Mucosa of stomach (tissue), 1 donor: ENCODE data around the gene SPATA6L.
"Not testable (repeated sequence)": the region's sequence is repeated elsewhere in the genome, so short reads cannot be mapped to it uniquely, and the experiment has no call there.

Source experiments
- H3K27me3 ChIP-seq: one replicate; pipeline ENCODE4 v1.7.0; 2013; ENCODE audit warnings: mild to moderate bottlenecking, low read length; ENCODE audit not compliant: control insufficient read depth, insufficient read depth
- H3K36me3 ChIP-seq: one replicate; pipeline ENCODE4 v1.7.0; 2013; ENCODE audit warnings: low read length; ENCODE audit not compliant: control insufficient read depth, insufficient read depth
- H3K4me1 ChIP-seq: one replicate; pipeline ENCODE4 v1.7.0; 2013; ENCODE audit warnings: mild to moderate bottlenecking, low read length; ENCODE audit not compliant: control insufficient read depth, insufficient read depth
- H3K4me3 ChIP-seq: one replicate; pipeline ENCODE4 v1.7.0; 2013; ENCODE audit warnings: low read length
- H3K9ac ChIP-seq: one replicate; pipeline ENCODE4 v1.7.0; 2013; ENCODE audit warnings: mild to moderate bottlenecking, low read length, moderate library complexity
- H3K9me3 ChIP-seq: one replicate; pipeline ENCODE4 v1.7.0; 2013; ENCODE audit warnings: mild to moderate bottlenecking, low read length, moderate library complexity; ENCODE audit not compliant: control insufficient read depth
- donor health status: Pancreatic carcinoma.

Gene SPATA6L

DNA sequence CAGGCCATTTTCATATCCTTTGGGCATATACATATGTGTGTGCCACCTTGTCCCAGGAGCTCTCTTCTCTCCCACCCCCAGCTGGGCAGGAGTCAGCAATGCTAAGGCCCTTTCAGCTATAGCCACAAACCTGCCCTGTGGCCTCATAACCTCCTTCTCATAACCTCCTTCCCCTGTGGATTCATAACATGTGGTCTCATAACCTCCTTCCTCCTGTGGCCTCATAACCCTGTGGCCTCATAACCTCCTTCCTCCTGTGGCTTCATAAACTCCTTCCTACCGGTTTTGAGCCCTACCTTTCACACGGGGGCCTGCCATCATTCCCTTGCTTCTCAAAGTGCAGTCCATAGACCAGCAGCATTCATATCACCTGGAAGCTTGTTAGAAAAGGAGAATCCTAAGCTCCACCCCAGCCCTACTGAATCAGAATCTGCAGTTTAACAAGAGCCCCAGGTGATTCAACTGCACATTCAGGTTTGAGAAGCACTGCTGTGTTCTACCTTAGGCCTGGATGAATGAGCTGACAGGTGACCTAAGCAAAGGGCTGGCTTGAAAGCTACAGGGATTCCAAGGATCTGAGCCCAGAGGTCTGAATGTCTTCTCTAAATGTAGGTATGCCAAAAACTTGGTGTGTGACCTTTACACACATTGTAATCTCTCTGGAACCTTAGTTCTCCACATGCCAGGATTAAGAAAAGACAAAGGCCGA lies 46.1 kb downstream of the SPATA6L start:
- Histone ChIP-seq H3K9ac (no peak overlapping the region), H3K9me3 (no peaks in the 10 kb centered on the region), H3K4me3 (no peak overlapping the region), H3K4me1 (no peaks in the 10 kb centered on the region), H3K36me3 (no peaks in the 10 kb centered on the region), H3K27me3 (no peaks in the 10 kb centered on the region)

DNA sequence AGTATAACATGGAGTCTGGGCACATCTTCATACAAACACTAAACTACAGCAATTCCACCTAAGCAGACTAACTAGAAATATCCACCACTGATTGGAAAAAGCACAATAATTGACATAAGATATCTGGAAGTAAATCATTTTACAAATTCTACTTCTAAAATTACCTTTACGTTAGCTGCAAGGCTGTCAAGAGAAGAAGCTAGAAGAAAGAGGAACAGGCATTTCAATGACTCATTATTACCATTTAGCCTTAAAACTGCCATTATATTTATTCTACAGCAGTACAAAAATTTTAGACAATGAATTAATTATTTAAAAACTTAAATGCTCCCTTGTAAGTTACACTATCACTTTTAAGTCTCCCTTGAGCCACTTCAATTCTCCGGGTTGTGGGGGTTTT lies 47.6 kb downstream of the SPATA6L start:
- Histone ChIP-seq H3K4me1 (no peaks in the 10 kb centered on the region), H3K9me3 (no peaks in the 10 kb centered on the region), H3K27me3 (no peaks in the 10 kb centered on the region), H3K9ac (no peak overlapping the region), H3K36me3 (no peaks in the 10 kb centered on the region), H3K4me3 (no peak overlapping the region)

DNA sequence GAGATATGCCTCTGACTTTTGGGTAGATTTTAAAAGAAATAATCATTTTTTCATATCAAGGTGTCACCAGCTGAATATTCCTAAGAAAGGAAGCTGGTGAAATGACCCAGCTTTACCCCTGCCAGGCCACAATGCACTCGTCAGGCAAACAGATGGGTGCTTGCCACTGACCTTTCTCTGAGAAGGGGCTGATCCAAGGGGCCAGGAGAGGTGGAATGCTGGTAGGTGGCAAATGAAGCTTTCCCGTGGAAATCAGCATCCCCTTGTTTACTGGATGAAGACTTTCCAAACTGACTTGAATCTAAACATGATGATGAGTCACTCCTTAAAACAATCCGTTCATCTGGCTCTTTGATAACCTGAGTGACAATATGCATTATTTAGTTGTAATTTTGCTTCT lies 48.5 kb downstream of the SPATA6L start:
- Histone ChIP-seq H3K9me3 (no peaks in the 10 kb centered on the region), H3K4me3 (no peak overlapping the region), H3K9ac (no peak overlapping the region), H3K36me3 (no peaks in the 10 kb centered on the region), H3K4me1 (no peaks in the 10 kb centered on the region), H3K27me3 (no peaks in the 10 kb centered on the region)

DNA sequence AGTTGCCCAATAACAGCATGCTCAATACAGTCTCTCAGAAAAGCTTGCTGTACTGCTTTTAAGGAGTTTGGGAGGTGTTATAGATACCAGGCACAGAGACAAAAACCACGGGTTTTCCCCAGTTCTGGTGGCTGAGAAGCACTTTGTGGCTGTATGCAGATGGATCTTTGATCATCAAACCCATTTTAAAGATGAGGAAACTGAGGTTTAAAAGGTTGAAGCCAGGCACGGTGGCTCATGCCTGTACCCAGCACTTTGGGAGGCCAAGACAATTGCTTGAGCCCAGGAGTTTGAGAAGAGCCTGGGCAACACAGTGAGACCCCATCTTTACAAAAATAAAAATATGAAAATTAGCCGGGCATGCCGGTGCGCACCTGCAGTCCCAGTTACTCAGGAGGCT lies 50.5 kb downstream of the SPATA6L start:
- Histone ChIP-seq H3K4me1 (no peaks in the 10 kb centered on the region), H3K4me3 (no peak overlapping the region), H3K9ac (no peak overlapping the region), H3K9me3 (no peaks in the 10 kb centered on the region), H3K27me3 (no peaks in the 10 kb centered on the region), H3K36me3 (no peaks in the 10 kb centered on the region)

DNA sequence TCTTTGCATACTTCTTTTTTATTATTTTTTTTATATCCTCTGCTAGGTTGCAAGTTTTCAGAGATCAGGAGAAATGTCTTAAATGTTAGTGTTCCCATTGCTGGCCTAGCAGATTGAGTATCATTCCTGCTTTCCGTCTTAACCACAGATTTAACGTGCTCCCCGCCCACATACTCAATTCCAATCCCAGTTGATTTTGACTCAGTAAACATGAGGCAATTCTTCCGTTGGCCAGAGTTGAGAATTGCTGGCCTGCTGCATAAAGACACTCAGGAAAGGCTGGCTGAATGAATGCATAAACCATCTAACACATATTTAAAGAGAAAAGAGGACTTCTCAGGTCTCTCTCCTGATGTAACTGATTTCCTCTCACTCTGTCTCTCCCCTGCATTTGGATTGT lies 51.0 kb downstream of the SPATA6L start:
- no peaks in the 10 kb centered on the region for H3K27me3 ChIP-seq
- H3K9ac ChIP-seq: no peak overlapping the region
- H3K36me3 ChIP-seq: no peaks in the 10 kb centered on the region
- no peaks in the 10 kb centered on the region for H3K9me3 ChIP-seq
- H3K4me3 ChIP-seq: no peak overlapping the region
- no peaks in the 10 kb centered on the region for H3K4me1 ChIP-seq

DNA sequence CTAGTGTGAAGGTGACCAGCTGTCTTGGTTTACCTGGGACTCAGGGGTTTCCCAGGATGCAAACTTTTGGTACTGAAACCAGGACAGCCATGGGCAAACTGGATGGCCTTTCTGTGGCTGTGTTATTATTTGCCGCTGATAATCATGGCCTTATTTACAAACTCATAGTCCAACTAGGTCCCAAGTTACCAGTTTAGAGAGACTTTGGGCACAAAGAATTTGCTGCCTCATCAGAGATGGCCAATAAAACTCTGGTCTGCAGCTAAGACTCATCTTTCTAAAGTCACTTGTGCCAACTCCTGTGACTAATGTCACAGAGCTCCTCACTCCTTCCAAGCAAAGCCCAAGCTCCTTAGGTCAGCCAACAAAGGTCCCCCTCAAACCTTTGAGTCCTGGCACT lies 51.7 kb downstream of the SPATA6L start:
- H3K4me3 ChIP-seq: no peak overlapping the region
- no peaks in the 10 kb centered on the region for H3K27me3 ChIP-seq
- H3K36me3 ChIP-seq: no peaks in the 10 kb centered on the region
- no peak overlapping the region for H3K9ac ChIP-seq
- no peaks in the 10 kb centered on the region for H3K4me1 ChIP-seq
- H3K9me3 ChIP-seq: no peaks in the 10 kb centered on the region

DNA sequence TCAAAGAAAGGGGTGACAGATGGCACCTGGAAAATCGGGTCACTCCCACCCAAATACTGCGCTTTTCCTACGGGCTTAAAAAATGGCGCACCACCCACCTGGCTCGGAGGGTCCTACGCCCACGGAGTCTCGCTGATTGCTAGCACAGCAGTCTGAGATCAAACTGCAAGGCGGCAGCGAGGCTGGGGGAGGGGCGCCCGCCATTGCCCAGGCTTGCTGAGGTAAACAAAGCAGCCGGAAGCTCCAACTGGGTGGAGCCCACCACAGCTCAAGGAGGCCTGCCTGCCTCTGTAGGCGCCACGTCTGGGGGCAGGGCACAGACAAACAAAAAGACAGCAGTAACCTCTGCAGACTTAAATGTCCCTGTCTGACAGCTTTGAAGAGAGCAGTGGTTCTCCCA lies 60.2 kb downstream of the SPATA6L start:
- H3K36me3 ChIP-seq, H3K9ac ChIP-seq, H3K4me3 ChIP-seq: not testable (repeated sequence)

DNA sequence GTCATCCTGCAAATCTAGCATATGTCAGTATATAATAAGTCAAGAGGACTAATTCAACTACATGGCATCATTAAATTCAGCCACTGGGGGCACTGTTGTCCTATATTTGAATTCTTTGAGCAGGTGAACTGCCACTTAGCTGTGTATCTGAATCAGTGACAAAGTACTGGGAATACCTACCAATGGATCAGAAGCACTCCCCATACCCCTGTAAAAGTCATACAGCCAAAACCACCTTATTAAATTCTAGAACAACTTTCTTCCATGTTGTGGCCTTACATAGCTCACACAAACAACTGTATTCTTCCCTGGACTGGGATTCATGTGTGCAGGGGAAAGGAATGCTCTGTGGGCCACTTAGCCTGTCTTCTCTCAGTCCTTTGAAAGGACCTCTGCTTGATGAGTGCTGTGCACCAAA lies 61.6 kb downstream of the SPATA6L start:
- no peak overlapping the region for H3K9ac ChIP-seq
- H3K4me3 ChIP-seq: no peak overlapping the region
- no peaks in the 10 kb centered on the region for H3K36me3 ChIP-seq
- no peaks in the 10 kb centered on the region for H3K27me3 ChIP-seq
- no peaks in the 10 kb centered on the region for H3K9me3 ChIP-seq
- no peaks in the 10 kb centered on the region for H3K4me1 ChIP-seq

More for the DNA sequence above, 60.2 kb downstream of the SPATA6L start:
- not testable (repeated sequence) for H3K4me1 ChIP-seq, H3K9me3 ChIP-seq, H3K27me3 ChIP-seq

DNA sequence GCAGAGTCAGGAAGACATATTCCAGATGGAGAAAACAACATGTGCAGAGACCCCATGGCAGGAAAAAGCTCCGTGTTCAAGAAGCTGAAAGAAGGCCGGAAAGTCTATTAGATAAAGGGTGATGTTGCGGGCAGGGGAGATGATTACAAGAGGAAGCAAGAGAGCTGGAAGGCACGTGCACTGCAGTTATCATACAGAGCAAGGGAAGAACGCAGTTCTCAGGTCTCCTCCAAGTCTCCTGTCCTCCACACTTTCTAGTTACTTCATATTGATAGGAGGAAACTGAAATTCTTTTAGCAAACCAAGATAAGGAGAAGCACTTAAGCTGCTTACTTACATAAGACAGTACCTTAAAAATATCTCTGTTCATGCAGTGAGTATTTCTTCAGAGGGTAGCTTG lies 62.5 kb downstream of the SPATA6L start:
- H3K4me3 ChIP-seq: no peak overlapping the region
- H3K27me3 ChIP-seq: no peaks in the 10 kb centered on the region
- no peak overlapping the region for H3K9ac ChIP-seq
- H3K4me1 ChIP-seq: no peaks in the 10 kb centered on the region
- no peaks in the 10 kb centered on the region for H3K9me3 ChIP-seq
- no peaks in the 10 kb centered on the region for H3K36me3 ChIP-seq

DNA sequence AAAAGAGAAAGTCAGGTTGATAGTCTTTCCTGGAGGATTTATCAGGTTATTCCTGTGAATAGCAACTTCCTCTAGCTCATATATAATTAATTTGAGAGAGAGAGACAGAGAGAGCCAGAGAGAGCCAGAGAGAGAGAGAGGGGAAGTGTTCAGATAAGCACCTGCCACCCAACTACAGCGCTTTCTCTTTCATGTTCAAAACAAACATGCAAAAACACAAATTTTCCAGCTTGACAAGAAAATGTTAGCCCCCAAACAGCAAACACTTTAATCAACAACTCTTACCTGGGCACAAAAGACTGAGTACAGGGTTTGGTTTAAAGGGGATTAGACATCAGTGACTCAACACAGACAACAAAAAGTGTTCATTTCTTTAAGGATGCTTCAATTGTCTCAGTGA lies 65.9 kb downstream of the SPATA6L start:
- Histone ChIP-seq H3K36me3 (no peaks in the 10 kb centered on the region), H3K9me3 (no peaks in the 10 kb centered on the region), H3K4me1 (no peaks in the 10 kb centered on the region), H3K9ac (no peak overlapping the region), H3K27me3 (no peaks in the 10 kb centered on the region), H3K4me3 (no peak overlapping the region)

DNA sequence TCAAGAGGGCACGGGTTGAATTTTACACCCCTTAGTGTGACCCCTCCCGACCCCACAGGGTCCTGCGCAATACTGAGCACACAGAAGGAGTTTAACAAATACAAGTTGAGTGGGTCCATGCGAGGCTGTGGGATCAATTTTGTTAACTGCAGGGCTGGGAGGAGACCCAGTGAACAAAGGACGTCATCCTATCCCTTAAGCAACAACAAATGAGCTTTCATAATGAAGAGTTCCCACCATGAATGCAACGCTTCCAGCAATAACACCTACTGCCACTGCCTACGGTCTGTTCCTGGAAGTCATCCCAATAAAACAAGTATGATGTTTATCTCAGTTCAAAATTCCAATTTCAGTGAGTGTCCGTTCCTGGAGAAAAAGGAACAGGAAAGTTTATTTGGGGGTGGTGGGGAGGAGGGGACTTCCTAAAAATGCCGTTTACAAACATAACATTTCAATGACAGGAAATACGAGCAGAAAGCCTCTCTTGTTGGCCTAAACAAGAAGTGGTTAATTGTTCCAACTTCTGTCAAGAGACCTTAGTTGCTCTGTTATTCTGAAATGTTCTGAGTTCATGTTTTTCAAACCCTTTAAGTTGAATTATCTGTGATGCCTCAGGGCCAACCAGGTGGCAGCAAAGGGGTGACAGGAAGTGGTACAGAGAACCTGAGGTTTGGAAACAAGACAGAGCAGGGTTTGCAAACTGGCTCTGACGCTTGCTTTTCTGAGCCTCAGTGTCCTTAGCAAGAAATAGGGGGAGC lies 69.9 kb downstream of the SPATA6L start:
- H3K4me3 ChIP-seq: no peak overlapping the region
- H3K27me3 ChIP-seq: no peaks in the 10 kb centered on the region
- no peaks in the 10 kb centered on the region for H3K9me3 ChIP-seq
- no peaks in the 10 kb centered on the region for H3K36me3 ChIP-seq
- no peaks in the 10 kb centered on the region for H3K4me1 ChIP-seq
- H3K9ac ChIP-seq: no peak overlapping the region

DNA sequence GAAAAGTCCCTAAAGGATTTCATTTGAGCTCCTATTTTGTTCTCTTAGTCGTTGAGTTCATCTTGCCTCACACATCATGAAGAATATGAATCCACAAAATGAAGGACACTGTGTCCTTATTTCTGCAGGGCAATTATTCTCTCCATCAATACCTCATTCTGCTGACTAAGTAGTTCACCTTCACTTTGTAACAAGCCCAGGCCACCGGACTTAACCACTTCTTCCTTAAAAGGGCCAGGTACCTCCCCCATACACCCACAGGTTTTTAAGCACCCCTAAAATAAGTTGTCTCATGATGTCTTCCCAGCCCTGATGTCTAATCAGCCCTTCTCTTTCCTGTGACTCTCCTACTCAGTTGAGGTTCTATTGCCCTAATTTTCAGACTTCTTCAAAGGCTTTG lies 71.3 kb downstream of the SPATA6L start:
- H3K9me3 ChIP-seq: no peaks in the 10 kb centered on the region

More for the DNA sequence above, 71.3 kb downstream of the SPATA6L start:
- no peaks in the 10 kb centered on the region for H3K27me3 ChIP-seq
- no peaks in the 10 kb centered on the region for H3K36me3 ChIP-seq
- no peak overlapping the region for H3K4me3 ChIP-seq
- H3K4me1 ChIP-seq: no peaks in the 10 kb centered on the region
- H3K9ac ChIP-seq: no peak overlapping the region
